Measurements from ENCODE around the gene UPF2.

DNA sequence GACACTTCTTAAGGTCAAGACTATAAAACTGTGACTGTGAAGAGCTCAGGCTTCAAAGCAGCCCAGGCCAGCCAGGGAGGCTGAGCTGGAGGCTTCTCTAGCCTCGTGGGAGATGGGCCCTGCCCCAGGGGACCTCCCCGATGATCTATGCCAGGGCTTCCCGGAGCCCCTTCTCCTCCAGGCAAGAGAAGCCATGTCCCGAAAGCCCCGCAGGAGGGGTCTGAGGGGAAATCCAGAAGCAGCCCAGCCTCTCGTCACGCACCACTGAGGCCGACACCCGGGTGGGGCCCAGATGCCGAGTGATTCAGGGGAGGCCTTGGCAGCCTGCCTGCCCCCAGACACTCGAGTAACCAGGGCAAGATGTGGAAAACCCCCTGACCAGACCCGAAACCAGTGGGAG is 155.8 kb downstream of the UPF2 start:
- TF ChIP-seq EZH2 (optimal IDR thresholded peaks at IDR 0.05; ENCODE audit: low read depth, low read length), result no peak
- TF ChIP-seq CTCF (IDR thresholded peaks at IDR 0.05; ENCODE audit: low read length), result no peak
- TF ChIP-seq EZH2phosphoT487 (IDR thresholded peaks at IDR 0.05; ENCODE audit: low read length), result no peak
